ENCODE results near the gene XPO6.

Gene XPO6

DNA sequence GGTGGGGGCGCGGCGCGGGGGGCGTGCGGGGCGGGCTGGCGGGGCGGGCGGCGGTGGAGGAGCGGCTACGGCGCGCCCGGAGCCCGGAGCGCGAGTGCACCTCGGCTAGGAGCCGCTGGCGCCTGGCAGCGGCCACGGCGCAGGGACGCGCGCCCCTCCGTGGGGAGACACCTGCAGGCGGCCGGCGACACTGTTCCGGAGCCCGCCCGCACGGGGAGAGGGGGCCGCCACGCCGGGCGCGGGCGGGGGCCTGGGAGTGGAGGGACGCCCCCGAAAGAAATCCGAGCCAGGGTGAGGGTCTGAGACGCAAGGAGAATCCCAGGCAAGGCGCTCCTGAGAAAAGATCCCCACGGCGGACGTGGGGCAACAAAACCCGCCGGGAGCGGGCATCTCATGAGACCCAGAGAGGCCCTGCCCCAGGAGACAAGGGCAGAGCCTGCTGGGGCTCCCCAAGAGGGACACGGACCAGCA lies 148.1 kb downstream of the XPO6 start, which contains the start of gene GSG1L:
Gene GSG1L (minus strand): TSS at position 124 of the 471 bp plus-strand sequence. CDS start 290 bp downstream, outside the sequence.
- H3K9me2 ChIP-seq (replicated peaks; ENCODE audit: low read depth, low read length), result no peaks in the 10 kb centered on the region
- H3K36me3 ChIP-seq (ENCODE audit: insufficient read depth, low read length), result no peaks in the 10 kb centered on the region
- no peak within 1 kb of the TSS for H3K4me3 ChIP-seq (ENCODE audit: low read length, poor library complexity, severe bottlenecking)
- H4K20me1 ChIP-seq (ENCODE audit: insufficient read depth, low read length, poor library complexity, severe bottlenecking), result no peaks in the 10 kb centered on the region
- no peaks in the 10 kb centered on the region for H3K27me3 ChIP-seq (ENCODE audit: insufficient read depth, low read length, poor library complexity, severe bottlenecking)
- no peak within 1 kb of the TSS for H3K9ac ChIP-seq (ENCODE audit: low read depth, low read length, poor library complexity, severe bottlenecking)
- H2AFZ ChIP-seq (ENCODE audit: low read length), result no peak within 1 kb of the TSS
- H3K79me2 ChIP-seq (ENCODE audit: insufficient read depth, low read length), result no peaks in the 10 kb centered on the region
- no peak within 1 kb of the TSS for H3K4me2 ChIP-seq (ENCODE audit: low read depth, low read length, poor library complexity, severe bottlenecking)
- TF ChIP-seq EZH2phosphoT487 (IDR thresholded peaks at IDR 0.05; ENCODE audit: borderline replicate concordance), result no peak
- TF ChIP-seq, protein P1, sequence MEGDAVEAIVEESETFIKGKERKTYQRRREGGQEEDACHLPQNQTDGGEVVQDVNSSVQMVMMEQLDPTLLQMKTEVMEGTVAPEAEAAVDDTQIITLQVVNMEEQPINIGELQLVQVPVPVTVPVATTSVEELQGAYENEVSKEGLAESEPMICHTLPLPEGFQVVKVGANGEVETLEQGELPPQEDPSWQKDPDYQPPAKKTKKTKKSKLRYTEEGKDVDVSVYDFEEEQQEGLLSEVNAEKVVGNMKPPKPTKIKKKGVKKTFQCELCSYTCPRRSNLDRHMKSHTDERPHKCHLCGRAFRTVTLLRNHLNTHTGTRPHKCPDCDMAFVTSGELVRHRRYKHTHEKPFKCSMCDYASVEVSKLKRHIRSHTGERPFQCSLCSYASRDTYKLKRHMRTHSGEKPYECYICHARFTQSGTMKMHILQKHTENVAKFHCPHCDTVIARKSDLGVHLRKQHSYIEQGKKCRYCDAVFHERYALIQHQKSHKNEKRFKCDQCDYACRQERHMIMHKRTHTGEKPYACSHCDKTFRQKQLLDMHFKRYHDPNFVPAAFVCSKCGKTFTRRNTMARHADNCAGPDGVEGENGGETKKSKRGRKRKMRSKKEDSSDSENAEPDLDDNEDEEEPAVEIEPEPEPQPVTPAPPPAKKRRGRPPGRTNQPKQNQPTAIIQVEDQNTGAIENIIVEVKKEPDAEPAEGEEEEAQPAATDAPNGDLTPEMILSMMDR (conservative IDR thresholded peaks at IDR 0.05; ENCODE audit: low read length), result no peak
- H3K4me1 ChIP-seq (ENCODE audit: insufficient read depth, low read length, poor library complexity, severe bottlenecking), result no peaks in the 10 kb centered on the region
- no peaks in the 10 kb centered on the region for H3F3A ChIP-seq (ENCODE audit: low read depth)
- H3K9me3 ChIP-seq (ENCODE audit: insufficient read depth, low read depth, low read length), result no peaks in the 10 kb centered on the region

DNA sequence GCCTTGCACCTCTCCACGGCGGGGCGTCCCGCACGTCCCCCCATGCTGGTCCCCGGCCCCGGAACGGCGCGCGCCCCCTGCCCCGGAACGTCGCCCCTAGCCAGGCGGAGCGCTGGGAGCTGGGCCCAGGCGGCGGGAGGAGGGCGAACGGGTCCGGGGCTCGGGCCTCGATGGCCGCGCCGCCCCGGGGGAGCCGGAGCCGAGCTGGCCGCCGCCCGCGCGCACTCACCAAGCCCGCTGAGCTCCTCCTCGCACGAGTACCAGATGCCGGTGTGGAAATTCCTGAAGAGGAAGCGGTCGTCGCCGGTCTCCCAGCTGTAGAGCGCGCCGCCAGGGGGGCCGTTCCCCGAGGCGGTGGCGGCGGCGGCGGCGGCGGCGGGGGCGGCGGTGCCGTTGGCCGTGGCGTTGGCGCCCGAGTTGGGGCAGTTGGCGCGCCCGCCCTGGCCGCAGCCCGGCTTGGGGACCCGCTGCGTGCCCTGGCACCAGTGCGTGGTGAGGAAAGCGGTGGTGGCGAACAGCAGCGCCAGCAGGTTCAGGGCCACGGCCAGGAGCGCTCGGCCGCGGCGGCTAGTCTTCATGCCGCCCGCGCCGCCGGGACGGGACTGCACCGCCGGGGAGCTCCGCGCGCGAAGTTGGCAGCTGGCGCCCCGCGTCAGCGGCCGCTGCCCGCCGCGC lies 148.8 kb downstream of the XPO6 start:
- no peaks in the 10 kb centered on the region for H3F3A ChIP-seq (ENCODE audit: low read depth)
- no peaks in the 10 kb centered on the region for H3K36me3 ChIP-seq (ENCODE audit: insufficient read depth, low read length)
- H4K20me1 ChIP-seq (ENCODE audit: insufficient read depth, low read length, poor library complexity, severe bottlenecking), result no peaks in the 10 kb centered on the region
- no peaks in the 10 kb centered on the region for H3K9me3 ChIP-seq (ENCODE audit: insufficient read depth, low read depth, low read length)
- H3K9ac ChIP-seq (ENCODE audit: low read depth, low read length, poor library complexity, severe bottlenecking), result no peak overlapping the region
- no peaks in the 10 kb centered on the region for H3K79me2 ChIP-seq (ENCODE audit: insufficient read depth, low read length)
- TF ChIP-seq EZH2phosphoT487 (IDR thresholded peaks at IDR 0.05; ENCODE audit: borderline replicate concordance), result no peak
- TF ChIP-seq, protein P1 (conservative IDR thresholded peaks at IDR 0.05; ENCODE audit: low read length), result no peak
- H3K4me3 ChIP-seq (ENCODE audit: low read length, poor library complexity, severe bottlenecking), result no peak overlapping the region
- H2AFZ ChIP-seq (ENCODE audit: low read length), result no peak overlapping the region
- H3K9me2 ChIP-seq (replicated peaks; ENCODE audit: low read depth, low read length), result no peaks in the 10 kb centered on the region
- H3K4me2 ChIP-seq (ENCODE audit: low read depth, low read length, poor library complexity, severe bottlenecking), result no peak overlapping the region
- no peaks in the 10 kb centered on the region for H3K27me3 ChIP-seq (ENCODE audit: insufficient read depth, low read length, poor library complexity, severe bottlenecking)
- no peaks in the 10 kb centered on the region for H3K4me1 ChIP-seq (ENCODE audit: insufficient read depth, low read length, poor library complexity, severe bottlenecking)

DNA sequence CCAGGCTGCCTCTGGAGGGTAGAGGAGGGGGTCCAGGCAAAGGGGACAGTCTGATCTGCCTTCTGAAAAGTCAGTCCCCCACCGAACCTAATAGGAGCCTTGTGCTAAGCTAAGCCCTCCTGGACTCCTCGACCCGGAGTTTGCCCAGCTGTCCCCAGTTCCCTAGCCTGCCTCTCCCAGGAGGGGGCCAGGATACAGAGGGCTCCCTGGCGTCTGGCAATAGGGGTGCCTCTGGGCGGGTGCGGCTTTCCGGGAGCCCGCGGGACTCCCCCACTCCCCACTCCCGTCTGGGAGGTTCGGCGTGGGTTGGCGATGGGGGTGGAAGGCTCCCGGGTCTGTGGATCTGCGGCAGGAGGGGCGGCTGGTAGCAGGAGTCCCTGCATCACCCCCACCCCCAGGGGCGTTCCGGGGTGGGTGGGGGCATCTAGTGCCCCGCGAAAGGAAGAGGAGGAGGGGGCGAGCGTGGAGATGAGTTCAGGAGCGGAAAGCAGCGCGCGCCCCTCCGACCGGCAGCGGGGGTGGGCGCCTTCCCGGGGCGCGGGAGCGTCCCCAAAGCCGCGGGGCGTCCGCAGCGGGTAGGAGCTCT lies 149.4 kb downstream of the XPO6 start:
- no peak overlapping the region for H3K4me3 ChIP-seq (ENCODE audit: low read length, poor library complexity, severe bottlenecking)
- H3K27me3 ChIP-seq (ENCODE audit: insufficient read depth, low read length, poor library complexity, severe bottlenecking), result no peaks in the 10 kb centered on the region
- H3K4me2 ChIP-seq (ENCODE audit: low read depth, low read length, poor library complexity, severe bottlenecking), result no peak overlapping the region
- H3K79me2 ChIP-seq (ENCODE audit: insufficient read depth, low read length), result no peaks in the 10 kb centered on the region
- TF ChIP-seq, protein P1 (conservative IDR thresholded peaks at IDR 0.05; ENCODE audit: low read length), result no peak
- TF ChIP-seq EZH2phosphoT487 (IDR thresholded peaks at IDR 0.05; ENCODE audit: borderline replicate concordance), result no peak
- H4K20me1 ChIP-seq (ENCODE audit: insufficient read depth, low read length, poor library complexity, severe bottlenecking), result no peaks in the 10 kb centered on the region
- no peak overlapping the region for H3K9ac ChIP-seq (ENCODE audit: low read depth, low read length, poor library complexity, severe bottlenecking)
- no peaks in the 10 kb centered on the region for H3K9me3 ChIP-seq (ENCODE audit: insufficient read depth, low read depth, low read length)
- no peaks in the 10 kb centered on the region for H3K9me2 ChIP-seq (replicated peaks; ENCODE audit: low read depth, low read length)
- H3F3A ChIP-seq (ENCODE audit: low read depth), result no peaks in the 10 kb centered on the region
- no peaks in the 10 kb centered on the region for H3K36me3 ChIP-seq (ENCODE audit: insufficient read depth, low read length)
- no peak overlapping the region for H2AFZ ChIP-seq (ENCODE audit: low read length)
- H3K4me1 ChIP-seq (ENCODE audit: insufficient read depth, low read length, poor library complexity, severe bottlenecking), result no peaks in the 10 kb centered on the region
